HG02938 (cell line): Measurements from ENCODE around the gene SKA1.
"Not testable (repeated sequence)": the region's sequence is repeated elsewhere in the genome, so short reads cannot be mapped to it uniquely, and the experiment has no call there.

Experiments
- ATAC-seq: cut with Tn5 transposase; IDR thresholded peaks from one replicate; pipeline ENCODE4 v1.9.1; 2021; ENCODE audit warnings: mild to moderate bottlenecking, moderate library complexity; ENCODE audit not compliant: unreplicated experiment

The SKA1 gene

DNA sequence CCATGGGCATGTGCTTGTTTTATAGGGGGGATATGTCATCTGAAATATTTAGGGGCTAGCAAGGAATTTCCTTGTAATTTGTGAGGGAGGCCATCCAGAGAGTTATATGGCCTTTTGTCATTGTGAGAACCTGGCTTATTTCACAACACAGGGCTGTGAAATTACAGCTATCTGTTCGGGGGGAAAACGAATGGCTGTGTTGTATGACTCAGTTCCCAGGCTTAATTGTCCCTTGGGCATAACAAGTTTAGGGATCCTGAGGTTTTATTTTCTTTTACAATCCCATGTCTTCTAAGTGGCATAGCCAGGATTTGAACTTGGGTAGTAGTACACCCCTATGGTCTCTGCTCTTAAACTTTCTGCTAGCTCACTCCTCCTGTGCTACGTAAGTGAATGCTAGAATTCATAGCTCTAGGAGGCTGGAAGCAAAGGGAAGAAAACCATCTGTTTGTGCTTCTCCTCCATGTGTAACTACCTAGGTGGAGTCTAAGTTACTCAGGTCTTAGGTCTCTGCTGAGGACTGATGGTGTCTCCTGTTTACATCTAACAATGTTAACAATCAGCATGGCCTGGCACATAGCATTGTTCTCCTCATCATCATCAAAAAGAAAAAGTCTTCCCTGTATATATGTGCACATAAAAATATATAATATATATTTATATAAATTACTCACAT is 53.8 kb downstream of the SKA1 start:
- ATAC-seq: no peak

DNA sequence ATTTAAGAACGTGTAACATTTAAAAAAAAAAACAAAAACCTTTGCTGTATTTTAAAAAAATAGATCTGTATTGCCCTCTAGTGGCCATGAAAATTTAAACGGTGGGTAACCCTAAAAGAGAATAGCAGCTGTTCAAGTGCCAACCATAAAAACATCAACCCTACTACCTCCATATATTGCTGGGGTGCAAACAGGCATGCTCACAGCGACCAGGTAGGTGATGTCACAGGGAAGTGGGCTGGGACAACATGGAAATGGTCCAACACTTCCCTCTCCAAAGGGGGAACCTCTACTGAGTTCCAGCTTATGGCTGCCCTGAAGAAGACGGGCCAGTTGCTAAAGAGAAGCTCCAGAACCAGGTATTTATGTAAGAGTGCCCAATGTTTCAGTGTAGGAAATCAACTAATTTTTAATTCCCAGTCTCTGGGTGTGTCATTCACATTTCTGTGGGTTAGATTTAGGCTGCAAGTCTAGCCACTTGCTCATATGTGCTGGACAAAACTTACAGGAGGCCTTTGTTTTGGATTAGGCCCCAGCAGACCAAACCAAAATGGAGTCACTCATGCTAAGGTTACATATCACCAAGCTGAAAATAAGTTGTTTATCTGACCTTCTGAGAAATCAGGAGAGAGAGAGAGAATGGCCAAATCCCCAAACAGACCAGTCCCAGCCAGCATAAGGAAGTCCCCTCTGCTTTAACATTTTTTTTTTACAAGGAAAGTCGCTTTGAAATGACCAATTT is 54.5 kb downstream of the SKA1 start:
- ATAC-seq: no peak

DNA sequence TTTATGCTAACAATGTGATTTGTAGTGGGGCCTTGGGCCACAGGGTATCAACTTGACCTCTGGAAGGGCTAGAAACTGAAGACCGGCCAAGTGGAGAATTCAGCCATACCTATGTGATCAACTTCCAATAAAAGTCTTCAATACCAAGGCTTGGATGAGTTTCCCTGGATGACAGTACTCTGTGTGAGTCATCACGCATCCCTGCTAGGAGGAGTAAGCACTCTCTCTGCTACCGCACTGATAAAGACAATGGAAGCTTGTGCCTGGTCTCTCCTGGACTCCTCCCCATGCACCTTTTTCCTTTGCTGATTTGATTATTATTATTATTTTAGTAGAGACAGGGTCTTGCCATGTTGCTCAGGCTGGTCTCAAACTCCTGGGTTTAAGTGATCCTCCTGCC is 58.1 kb downstream of the SKA1 start:
- ATAC-seq: no peak

DNA sequence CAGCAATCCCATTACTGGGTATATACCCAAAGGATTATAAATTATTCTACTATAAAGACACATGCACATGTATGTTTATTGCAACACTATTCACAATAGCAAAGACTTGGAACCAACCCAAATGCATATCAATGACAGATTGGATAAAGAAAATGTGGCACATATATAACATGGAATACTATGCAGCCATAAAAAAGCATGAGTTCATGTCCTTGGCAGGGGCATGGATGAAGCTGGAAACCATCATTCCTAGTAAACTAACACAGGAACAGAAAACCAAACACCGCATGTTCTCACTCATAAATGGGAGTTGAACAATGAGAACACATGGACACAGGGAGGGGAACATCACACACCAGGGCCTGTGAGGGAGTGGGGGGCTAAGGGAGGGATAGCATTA is 61.9 kb downstream of the SKA1 start:
- not testable (repeated sequence) for ATAC-seq

DNA sequence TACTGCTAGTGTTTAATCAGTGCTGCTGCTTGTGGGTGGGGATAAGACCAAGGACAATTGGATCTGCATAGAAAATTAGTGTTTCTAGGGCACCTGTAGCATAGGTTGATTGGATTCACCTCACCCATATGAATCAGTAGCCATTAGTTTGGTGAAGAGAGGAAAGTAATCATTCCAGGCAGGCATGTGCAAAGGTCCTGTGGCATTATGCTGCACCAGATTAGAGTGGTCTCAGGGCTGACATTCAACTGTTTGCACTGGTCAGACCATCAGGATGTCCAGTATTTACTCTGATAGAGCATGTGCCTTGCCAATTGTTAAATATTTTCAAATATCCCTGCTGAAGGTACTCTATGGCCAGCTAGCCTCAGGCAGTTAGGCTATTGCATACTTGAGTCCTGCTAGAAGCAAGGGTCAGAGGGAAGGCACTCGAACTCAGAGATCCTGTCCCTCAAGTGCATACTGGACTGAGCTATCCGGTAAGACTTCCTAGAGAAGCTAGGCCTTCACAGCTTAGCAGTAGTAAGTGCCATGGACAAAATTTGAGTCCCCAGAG is 64.7 kb downstream of the SKA1 start:
- ATAC-seq: no peak

DNA sequence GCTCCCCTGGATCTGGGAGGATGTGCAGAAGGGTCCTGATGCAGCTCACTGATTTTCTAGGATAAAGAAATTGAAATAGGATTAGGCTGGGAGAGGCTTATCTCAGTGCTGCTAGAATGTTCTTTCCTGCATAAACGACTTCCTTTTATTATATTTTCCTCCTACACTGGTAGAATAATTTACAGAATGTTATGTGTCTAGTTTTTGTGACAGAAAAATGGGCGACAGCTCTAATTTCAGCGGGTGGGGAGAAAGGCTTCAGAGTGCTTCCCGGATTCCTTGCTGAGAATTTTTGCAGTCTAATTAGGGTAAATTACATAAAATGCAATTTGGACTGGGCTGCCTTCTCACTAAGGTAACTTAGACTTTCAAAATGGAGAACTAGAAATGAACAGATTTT is 66.2 kb downstream of the SKA1 start:
- ATAC-seq: no peak

DNA sequence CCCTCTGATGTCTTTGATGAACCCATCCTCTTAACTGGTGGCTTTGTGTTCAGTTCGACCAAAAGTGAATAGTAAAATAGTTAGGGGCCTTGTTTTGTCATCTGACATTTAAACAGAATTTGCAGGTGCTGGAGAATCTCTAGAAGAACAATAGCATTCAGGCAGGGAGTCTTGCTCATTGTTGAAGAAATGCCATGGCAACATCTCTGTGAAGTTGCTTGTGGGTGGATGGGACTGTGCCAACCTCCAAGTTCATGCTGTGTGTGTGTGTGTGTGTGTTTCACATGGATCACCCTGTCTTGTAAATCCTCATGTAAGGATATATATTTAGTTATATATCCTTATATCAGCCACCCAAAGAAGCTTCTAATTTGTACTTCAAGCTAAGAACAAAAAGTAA is 66.7 kb downstream of the SKA1 start:
- no peak for ATAC-seq
